Inferior parietal cortex (tissue), 1 donor: ENCODE results near the gene MGAT5B.

Experiments
- DNase-seq: peaks from one replicate; pipeline ENCODE4 v3.0.0-alpha.2; 2016; ENCODE audit errors: extremely low spot score

MGAT5B gene

DNA sequence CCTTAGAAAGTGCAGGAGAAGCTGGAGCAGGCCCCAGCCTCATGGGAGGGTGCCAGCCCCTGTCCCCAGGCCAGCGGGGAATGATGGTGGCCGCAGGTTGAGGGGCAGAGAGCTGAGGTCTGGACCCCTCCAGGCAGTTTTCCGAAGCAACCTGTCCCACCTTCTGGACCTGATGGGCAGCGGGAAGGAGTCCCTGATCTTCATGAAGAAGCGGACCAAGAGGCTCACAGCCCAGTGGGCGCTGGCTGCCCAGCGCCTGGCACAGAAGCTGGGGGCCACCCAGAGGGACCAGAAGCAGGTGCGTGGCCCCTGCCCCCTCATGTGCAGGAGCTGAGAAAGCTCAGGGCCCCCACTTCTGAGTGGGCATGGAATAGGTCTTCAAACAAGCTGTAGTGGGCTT, 36.8 kb downstream of the MGAT5B start:
- DNase-seq: no peak

DNA sequence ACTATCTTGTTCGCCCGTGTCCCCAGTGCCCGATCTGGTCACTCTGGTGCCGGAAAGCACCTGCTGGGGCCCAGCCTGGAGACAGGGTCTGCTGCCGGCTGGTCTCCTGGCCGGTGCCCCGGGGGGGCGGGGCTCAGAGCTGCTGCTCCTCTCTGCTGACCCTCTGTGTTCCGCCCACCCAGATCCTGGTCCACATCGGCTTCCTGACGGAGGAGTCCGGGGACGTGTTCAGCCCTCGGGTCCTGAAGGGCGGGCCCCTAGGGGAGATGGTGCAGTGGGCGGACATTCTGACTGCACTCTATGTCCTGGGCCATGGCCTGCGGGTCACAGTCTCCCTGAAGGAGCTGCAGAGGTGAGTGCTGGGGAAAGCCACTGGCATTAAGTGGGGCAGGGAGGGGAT, 37.6 kb downstream of the MGAT5B start:
- no peak for DNase-seq

DNA sequence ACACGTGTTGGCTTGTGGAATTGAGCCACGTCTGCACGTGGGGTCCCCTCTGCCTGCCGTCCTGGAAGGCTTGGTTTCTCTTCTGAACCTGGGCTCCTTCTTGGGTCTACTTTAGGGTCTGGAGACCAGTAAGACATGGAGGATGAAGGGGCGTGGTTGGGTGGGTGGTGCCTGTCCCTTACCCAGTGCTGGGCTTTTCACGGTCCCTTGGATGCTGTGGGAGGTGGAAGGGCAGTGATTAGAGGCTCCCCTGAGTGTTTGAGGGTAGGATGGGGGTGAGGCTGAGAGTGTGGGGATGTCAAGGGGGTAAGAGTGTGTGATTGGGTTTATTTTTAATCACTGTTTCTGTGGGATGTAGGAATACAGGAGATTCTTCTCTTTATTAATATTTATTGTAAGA, 38.3 kb downstream of the MGAT5B start:
- DNase-seq: no peak

DNA sequence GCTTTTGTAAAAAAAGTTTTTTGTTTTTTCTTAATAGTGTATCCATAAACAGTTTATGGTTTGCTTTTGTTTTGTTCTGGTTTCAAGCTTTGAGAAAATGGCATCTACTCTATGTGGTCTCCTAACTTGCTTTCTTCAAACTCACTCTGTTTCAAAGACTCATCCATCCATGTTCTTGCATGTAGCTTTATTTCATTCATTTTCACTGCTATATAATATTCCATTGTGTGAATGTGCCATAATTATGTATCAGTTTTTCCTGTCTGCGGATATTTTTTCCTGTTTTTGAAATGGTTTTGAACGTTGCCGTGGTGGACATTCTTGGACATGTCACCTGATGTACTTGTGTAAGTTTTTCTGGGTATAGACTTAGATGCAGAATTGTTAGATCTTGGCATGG, 39.1 kb downstream of the MGAT5B start:
- no peak for DNase-seq

DNA sequence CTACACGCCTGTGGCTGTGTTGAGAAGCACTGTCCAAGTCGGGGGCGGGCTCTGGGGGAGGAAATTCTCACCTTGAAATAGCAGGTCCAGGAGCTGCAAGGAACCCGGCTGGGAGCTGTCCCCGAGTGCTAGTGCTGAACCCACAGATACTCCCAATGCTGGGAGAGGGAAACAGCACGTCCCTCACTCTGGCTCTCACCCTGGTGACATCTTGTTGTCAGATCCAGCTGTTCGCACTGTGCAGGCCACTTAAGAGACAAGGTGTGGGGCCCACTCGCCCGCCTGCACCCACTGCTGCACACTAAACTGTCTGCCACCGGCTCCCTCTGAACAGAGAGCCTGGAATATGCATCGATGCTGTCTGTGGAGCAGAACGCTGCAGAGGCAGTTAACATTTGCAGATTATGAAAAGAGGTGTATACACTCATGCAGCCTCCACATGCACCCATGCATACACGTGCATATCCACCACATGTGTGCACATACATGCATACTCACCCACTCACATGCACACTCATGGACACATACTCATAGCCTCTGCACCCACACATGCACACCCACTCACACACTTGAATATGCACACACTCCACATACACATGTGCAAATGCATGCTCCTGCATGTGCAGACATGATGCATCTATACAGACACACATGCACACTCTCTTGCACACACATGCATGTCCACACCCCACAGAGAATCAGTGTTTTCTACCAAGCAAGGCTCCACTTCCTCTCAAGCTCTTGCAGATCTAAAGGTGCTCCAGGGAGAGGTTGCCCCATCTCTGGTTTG, 42.0 kb downstream of the MGAT5B start:
- DNase-seq: no peak

DNA sequence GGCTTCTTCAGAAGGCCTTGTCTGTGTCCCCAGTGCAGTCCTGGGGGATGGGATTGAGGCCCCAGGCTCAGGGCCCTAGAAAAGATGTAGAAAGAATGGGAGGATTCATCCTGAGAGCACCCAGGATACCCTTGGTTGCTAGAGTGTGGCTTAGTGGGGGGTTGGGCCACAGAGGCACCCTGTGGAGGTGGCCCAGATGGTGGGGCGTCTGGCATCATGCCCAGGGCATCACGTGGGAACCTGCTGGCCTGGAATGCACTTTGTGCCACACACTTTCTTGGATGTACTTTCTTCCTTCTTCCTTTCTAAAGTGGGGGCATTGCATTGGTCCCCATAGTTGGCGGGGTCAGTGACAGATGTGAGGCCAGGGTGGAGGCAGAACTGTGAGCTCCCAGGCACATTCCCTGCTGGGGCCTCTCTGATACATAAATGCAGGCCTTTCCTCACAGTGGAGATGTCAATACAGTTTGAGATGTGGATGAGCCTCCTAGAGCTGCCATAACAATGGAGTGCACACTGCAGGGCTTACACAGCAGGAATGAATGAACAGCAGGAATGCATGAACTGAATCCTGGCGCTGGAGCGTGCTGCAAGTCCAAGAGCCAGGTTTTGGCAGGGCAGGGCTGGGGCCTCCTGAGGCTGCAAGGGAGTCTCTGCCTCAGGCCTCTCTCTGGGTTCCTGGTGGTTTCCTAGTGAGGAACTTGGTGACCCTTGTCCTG, 43.3 kb downstream of the MGAT5B start:
- DNase-seq: no peak

DNA sequence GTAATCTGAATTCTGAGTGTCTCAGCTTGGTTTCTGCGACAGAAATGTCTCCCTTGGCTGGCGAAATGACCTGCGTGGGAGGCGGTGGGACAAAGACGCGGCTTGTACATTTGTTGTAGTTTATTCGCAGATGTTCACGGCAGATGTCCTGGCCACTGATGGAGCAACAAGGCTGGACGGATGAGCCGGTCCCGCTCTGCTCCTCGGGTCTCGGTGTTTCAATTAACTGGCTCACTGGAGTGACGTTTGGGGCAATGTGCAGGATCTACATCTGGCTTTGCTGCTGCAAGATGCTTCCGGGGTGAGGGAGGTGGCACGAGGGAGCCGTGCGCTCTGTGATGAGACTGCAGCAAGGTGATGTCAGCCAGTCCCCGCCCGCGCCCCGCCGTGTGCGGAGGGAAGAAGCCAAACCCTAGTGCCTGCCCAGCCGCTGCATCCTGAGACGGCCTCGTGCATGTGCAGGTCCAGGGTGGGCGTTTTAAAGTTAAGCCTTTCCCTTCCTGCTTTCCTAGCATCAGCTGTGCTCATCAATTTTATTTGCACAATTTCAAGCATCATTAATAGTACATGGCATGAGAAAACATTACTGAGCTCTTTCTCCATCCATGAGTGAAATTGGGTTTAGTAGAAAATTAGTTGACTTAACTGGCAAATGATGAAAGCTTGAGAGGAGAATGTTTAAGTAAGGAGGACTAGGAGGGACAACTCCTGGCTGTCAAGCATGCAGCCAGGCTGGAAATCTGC, 44.4 kb downstream of the MGAT5B start:
- DNase-seq: no peak

DNA sequence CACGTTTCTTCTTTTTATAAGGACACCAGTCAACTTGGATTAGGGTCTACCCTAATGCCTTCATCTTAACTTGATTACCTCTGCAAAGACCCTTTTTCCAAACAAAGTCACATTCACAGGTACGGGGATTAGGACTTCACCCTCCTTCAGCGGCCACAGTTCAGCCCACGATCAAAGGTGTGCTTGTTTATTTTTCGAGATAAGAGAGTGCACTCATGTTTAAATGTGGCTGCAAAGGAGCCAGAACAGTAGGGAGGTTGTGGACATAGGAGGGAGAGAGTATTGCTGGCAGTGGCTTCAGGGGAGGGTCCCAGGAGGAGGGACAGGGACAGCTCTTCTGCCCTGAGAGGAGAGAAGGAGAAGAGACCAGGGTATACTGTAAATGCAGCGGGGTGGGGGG, 46.7 kb downstream of the MGAT5B start:
- DNase-seq: no peak

DNA sequence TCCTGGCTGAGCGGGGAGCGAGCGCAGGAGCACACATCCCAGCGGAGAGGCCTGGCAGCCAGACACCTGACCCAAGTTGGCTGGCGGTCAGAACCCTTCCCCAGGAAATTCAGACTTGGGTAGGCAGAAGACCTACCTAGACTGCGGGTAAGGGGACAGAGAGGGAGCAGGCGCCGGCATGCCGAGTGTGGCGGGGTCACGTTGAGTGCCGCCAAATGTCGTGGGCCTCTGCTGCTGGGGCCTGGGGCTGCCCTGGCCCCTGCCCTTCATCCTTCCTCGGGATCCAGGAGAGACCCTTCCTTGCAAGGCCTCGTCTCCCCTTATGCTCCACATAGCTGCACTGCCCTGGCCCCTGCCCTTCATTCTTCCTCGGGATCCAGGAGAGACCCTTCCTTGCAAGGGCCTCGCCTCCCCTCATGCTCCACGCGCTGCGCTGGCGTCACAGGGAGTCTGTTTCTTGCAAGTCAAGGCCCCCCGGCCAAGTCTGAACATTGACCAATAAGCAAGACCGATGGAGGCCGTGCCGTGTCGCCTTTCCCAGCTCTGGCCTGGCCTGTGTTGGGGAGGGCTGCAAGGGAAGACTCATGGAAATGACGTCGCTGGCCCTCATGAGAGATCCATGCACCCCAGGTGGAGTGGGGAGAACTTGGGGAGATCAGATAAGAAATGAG, 47.8 kb downstream of the MGAT5B start:
- no peak for DNase-seq

DNA sequence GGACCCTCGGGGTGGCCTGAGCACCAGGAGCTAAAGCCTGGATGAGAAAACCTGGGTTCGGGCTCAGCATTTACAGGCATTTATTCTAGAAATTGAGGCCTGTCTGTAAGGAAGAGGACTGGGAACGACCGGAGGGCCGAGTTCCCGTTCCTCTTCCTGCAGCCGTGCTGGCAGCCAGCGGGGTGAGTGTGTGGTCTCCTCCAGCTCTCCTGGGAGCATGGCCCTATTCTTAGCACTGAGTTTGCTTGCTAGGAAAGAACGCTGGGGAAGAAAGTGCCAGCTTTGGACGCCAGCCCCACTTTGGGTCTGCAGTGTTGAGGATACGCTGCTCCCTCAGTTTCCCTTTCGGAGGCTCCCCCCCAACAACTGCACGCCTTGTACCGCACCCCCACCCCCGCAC, 49.6 kb downstream of the MGAT5B start:
- no peak for DNase-seq

DNA sequence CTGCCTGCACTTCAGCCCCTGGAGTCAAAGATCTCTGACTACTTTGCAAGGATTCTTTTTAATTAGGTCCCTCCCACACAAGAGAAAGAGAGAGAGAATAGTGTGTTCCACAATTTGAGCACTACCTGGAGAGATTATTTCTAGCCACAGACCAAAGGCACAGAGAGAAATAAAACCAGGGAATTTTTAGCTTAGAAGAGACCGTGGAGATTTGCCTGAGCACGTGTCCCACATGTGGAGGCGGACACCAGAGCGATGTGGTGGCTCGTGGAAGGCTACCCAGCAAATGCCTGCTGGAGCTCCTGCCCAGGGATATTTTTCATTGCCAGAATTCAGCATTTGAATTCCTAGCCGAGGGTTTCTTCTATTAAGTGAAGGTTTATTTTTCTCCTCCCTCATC, 50.6 kb downstream of the MGAT5B start:
- no peak for DNase-seq

DNA sequence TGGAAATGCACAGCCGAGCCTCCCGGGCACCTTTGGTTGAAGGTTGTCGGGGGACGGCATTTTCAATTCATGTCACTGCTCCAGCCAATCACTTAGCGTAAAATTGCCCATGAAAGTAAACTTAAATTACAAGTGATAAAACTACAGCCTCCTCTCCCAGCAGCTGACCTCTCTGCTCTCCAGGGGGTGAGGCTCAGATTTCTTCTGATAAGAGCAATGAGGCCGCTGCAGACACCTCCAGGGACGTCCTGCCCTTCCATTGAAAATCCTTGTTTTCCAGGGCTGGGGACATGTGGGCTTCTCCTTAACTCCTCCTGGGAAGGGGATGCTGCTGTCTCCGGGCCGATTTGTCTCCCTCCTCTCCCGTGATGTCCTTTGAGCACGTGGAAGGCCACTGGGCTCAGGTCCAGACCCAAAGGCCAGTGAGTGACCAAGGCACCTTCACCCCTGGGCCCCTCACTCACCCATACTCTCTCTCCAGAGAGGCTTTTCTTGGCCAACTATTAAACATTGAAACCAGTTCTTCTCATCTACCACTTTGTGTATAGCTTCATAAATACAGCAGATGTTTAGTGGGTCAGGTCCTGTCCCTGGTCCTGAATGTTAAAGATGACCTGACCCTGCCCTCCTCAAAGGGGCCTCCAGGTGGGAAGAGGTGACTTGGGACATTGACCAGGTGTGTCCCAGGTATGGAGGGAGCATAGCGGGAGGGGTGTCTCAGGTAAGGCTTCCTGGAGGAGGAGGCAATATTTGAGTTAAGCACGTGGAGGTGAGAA, 52.3 kb downstream of the MGAT5B start:
- no peak for DNase-seq

DNA sequence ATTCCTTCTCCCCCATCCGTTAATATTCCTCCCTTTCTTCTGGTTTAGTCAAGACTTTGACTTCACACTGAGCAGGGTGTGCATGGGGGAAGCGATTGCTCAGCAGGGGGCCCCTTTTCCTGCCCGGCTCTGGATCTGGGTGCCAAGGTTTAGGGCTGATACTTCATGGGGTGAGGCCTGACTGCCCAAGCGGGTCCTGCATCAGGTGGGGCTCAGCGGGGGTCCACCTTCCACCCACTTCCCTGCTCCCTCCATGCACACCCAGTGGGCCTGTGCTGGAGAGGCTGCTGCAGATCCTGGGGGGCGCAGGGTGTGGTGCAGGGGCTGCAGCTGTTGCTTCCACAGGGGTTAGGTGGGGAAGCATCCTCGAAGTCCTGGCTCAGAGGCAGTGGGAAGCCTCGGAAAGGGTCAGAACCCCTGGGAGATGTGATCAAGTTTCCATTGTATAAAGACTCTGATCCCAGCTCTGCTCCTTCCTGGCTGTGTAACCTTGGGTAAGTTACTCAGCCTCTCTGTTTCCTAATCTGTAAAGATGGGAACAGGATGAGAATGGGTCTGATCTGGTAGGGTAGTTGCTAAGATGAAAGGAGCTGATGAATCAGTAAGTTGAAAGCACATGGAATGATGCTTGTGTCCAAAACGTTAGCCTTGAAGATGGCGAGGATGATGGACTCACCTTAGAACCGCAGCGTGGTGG, 53.3 kb downstream of the MGAT5B start:
- DNase-seq: no peak

DNA sequence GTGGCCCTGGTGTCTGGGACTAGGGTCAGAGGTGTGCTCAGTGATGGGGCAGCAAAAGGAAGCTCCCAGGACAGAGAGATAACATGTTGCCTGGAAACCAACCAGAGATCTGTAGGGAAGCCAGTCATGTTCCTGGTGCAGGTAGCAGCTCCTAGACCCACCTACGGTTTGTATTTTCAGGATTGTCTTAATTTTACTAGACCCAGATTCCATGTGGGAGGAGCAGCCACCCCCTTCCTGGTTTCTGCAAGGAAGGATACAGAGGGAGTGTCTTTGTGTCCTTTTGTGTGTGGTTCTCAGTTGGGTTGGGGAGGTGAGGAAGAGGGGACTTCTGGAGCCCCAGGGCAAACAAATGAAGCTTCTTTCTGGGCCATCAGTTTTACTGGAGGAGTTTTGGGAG, 53.9 kb downstream of the MGAT5B start:
- DNase-seq: no peak

DNA sequence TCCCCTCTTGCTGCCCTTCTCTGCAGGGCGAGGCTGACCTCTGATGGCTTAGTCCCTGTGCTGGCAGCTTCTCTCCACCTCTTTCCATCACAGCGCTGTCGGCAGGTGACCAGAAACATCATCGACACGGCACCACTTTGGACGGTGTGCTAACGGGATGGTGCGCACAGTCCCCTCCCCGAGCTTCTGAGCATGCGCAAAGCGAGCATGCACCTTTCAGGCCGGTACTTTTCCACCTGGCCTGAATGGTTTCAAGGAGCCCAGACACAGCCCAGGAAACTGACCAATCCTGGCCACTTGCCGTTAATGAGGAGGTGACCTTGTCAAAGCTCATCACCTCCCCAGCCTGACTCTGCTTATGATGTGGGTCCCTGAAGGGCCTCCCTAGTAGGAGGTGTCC, 54.8 kb downstream of the MGAT5B start:
- no peak for DNase-seq

DNA sequence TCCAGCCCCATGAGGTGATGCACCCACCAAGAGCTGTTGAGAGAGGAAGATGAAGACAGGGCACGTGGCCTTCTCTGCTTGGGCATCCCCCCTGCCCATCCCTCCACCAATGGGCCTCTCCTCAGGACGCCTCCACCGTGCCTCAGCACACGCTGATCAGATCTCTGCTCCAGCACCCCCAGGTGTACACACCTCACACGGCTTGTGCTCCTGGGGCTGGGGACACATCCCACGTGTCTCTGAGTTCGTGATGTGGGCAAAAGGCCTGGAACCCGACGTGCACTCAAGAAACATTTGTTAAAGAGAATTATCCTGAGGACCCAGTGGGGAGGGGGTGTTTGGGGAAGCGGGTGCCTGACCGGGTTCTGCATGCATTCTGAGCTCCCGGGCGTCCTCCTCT, 55.3 kb downstream of the MGAT5B start:
- no peak for DNase-seq

DNA sequence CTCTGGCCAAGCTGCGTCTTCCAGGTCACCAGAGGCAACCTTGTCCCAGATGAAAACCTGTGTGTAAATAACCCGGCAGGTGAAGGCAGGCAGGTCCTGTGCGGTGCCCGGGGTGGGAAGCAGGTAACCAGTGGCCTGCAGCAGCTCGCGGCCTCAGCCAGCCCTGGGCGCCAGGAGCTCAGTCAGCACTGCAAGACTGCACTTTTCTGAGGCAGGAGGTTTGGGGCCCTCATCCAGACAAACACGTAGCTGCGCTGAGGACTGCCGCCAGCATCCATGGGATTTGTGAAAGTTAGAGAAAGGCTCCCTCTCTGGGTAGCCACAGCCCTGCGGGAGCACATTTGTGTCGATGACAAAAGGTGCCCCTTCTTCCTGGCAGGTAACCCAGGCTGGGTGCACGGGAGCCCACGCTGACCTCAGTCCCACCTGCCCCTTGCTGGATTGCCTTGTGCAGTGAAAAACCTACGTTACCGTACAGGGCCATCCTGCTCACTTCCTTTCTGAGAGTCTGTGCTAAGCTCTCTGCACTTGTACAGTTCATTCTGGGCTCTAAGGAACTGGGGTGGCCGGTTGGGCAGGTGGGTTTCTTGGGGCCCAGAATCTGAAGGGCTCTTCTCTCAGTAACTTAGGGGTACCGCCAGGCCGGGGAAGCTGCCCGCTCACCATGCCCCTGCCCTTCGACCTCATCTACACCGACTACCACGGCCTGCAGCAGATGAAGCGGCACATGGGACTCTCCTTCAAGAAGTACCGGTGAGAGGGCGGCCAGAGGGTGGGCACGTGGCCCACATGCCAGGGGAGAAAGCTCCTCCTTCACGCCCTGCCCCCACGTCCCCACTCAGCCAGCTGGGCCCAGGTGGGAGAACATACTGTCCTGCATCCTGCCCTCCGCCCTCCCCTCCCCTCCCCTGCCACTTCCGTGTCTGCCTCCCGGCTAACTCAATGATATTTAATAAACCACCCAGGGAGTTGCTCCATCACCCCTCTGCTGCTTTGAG, 56.4 kb downstream of the MGAT5B start:
- no peak for DNase-seq

DNA sequence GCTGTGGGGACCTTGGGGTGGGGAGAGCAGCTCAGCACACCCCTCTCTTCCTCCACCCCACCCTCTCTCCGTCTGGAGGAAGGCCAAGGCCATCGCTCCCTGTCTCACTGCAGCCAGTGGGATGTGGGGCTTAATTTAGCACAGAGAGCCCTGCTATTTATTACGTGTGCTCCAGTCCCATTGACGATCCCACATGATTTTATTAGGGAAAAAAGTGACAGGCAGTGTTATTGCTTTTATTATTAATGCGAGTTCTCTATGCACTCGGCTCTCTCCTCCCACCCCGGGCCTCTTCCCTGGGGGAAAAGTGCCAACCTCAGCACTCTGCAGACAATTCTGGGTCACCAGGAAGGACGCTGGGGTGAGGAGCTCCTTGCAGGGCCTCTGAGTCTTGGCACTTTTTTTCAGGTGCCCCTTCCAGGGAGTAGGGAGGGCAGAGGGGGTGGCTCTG, 57.3 kb downstream of the MGAT5B start:
- no peak for DNase-seq

DNA sequence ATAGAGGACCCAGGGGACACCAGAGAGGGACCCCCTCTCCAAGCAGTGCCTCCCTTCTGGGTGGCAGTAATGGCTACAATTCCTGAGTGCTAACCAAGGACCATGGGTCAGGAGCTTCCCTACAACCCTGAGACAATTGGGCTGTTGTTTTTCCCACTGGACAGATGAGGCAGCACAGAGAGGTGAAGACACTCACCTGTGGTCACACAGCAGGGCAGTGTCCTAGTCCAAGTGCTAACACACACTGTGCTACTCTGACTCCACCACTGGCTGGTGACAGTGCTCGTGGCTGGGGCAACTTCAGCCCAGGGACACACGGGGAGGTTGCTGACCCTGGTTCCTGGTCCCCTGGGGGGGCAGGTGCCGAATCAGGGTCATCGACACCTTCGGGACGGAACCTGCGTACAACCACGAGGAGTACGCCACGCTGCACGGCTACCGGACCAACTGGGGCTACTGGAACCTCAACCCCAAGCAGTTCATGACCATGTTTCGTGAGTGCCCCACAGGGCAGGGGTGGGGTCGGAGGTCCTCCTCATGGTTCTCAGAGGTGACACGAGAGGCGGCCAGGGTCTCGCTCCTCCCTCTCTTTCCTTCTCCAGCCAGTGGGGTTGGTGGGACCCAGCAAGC, 58.1 kb downstream of the MGAT5B start:
- DNase-seq: no peak
